Lower leg skin (tissue), 3 donors: ENCODE measurements around the gene NAV2.

Experiments
- CTCF ChIP-seq, 3 donors: fragments of 450-650 bp; IDR thresholded peaks; one replicate each; pipeline ENCODE4 v1.5.1; 2016; ENCODE audit warnings: antibody characterized with exemption in 3 of 3, mild to moderate bottlenecking in 3 of 3, moderate library complexity in 2 of 3
- POLR2A ChIP-seq, 2 donors: fragments of 450-650 bp; IDR thresholded peaks; one replicate each; pipeline ENCODE4 v1.6.1; 2016 to 2017; ENCODE audit warnings: antibody characterized with exemption in 2 of 2, mild to moderate bottlenecking in 1 of 2, moderate library complexity in 1 of 2

- TF ChIP-seq POLR2A (IDR thresholded peaks at IDR 0.05) (no peak), CTCF (IDR thresholded peaks at IDR 0.05) (no peak)
Measured at GRCh38 chr11:20161923-20162744, 449.5 kb downstream of the NAV2 start.
